GM08714 (cell line): Measurements from ENCODE around the gene HMGXB4.
A peak's percentile ranks its signal among the peaks of the same experiment; 100 is the strongest.

ENCODE experiments used
- H3K4me3 ChIP-seq: fragments of 200-500 bp; sonication (Bioruptor generic); 2 replicates; pipeline ENCODE4 v1.5.1; 2014; ENCODE audit warnings: mild to moderate bottlenecking, low read length, inconsistent platforms
- ZNF274 ChIP-seq: IDR thresholded peaks from 2 replicates; pipeline ENCODE4 v1.6.1; 2012; ENCODE audit warnings: mild to moderate bottlenecking, low read depth, low read length

The HMGXB4 gene

GRCh38 chr22:35292786-35293185, 35.5 kb downstream of the HMGXB4 start:
- no peak overlapping the region for H3K4me3 ChIP-seq
- TF ChIP-seq ZNF274: no peak

DNA sequence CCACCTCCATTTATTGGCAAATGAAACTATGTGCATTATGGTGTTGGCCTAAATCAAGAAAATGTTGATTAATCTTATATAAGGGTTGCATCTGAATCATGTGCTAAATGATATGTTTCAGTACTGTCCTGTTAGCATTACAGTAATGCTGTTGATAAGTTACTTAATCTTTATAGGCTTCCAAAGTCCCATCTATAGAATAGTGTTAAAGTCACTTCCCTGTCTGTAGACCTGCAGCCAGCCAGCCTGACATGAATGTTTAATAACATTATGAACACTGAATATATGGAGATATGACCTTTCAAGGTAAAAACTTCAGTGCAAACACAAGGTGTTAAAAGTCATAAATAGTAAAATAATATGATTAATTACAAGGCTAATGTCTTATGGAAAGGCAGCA, 38.8 kb downstream of the HMGXB4 start:
- TF ChIP-seq ZNF274: no peak
- H3K4me3 ChIP-seq: no peak overlapping the region

DNA sequence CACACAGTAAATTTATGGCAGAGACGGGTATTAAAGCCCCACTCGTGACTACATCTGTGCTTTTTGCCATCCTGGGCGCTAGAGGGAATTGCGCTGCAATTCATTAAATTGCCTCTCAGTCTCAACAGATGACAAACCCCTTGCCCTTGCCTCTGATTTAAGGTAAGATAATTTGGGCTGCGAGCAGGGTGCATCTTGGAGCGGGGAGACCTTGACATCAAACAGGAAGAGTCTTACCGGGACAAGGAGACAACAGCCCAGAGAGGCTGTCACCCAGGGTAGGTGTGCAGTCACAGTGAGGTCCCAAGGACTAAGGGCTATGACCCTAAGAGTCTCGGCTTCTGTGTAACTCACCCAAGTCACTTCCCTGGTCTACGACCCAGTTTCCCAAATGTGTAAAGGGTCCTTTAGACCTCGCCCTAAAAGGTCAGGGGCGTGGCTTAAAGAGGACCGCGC, 42.0 kb downstream of the HMGXB4 start:
- no peak for TF ChIP-seq ZNF274
- H3K4me3 ChIP-seq: peak overlapping the region; percentile 75; the same call in 1 of the 2 replicates

GRCh38 chr22:35299673-35300499, 42.6 kb downstream of the HMGXB4 start, which contains the start of gene TOM1:
TSS of gene TOM1 (plus strand) at chr22:35299894. CDS start at chr22:35299929, 35 bp downstream.
- peak within 1 kb of the TSS; percentile 75 for H3K4me3 ChIP-seq
- TF ChIP-seq ZNF274: no peak

GRCh38 chr22:35301372-35301874, 44.1 kb downstream of the HMGXB4 start:
- no peak for TF ChIP-seq ZNF274
- H3K4me3 ChIP-seq: no peak overlapping the region

- TF ChIP-seq ZNF274: no peak
- no peak overlapping the region for H3K4me3 ChIP-seq
These were observed 45.8 kb downstream of the HMGXB4 start for GRCh38 chr22:35303029-35303624.

DNA sequence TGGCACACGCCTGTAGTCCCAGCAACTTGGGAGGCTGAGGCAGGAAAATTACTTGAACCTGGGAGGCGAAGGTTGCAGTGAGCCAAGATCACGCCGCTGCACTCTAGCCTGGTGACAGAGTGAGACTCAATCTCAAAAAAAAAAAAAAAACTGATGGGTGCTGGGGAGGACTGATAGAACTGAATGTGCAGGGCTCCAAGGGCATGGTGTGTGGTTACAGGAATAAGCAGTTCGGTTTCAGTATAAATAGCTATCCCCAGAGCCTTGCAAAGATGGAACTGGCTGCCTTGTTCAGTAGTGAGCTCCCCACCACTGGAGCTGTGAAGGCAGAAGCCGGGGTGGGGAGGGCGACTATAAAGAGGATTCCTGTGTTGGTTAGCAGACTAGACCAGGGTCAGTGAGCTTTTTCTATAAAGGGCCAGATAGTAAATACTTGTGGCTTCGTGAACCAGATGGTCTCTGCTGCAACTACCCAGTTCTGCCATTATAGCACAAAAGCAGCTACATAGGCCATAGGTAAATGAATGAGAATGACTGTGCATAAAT, 48.3 kb downstream of the HMGXB4 start:
- H3K4me3 ChIP-seq: no peak overlapping the region
- TF ChIP-seq ZNF274: no peak

DNA sequence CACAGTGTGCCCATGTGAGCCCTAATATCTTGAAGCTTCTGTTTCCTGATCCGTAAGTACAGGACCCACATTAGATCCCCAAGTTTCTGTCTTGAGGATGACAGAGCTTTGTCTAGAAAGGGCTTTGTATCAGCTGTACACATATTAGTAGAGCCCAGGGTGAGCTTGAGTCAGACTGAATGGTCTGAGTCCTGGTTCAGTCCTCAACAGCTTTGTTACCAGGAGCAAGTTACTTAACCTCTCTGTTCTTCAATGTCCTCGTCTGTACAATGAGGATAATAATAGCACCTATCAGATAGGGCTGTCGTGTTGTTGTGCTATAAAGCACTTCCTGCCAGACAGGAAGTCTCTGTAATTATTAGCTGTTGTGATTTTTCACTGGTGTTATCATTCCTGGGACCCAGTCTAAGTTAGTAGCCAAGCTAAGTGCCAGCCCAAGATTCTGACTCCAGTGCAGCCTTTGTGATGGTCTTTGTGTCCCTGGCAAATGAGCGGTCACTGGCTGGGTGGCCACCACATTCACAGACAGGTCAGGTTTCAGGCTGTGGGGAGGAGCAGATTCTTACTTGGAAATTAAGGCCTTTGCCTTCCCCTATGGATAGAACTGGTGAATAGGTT, 49.2 kb downstream of the HMGXB4 start:
- no peak overlapping the region for H3K4me3 ChIP-seq
- TF ChIP-seq ZNF274: no peak

DNA sequence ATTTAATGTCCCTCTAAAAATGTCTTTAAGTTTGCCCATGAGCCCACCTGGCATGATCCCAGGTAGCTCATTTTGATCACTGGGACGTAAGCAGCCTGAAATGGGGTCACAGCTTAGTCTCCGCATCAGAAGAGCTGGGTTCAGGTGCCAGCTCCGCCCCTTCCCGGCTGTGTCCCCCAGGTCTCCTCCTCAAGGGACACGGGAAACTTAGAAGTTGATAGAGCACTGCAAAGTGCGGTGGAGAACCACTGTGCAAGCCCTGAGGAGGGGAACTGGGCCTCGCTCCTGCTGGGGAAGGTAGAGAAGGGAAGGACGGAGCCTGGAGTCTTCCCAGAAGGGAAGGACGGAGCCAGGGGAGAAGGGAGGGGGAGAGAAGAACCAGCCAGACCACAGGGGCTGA, 50.1 kb downstream of the HMGXB4 start:
- no peak overlapping the region for H3K4me3 ChIP-seq
- TF ChIP-seq ZNF274: no peak

GRCh38 chr22:35307892-35308291, 50.6 kb downstream of the HMGXB4 start:
- TF ChIP-seq ZNF274: no peak
- H3K4me3 ChIP-seq: no peak overlapping the region

GRCh38 chr22:35308480-35309021, 51.3 kb downstream of the HMGXB4 start:
- no peak overlapping the region for H3K4me3 ChIP-seq
- TF ChIP-seq ZNF274: no peak

DNA sequence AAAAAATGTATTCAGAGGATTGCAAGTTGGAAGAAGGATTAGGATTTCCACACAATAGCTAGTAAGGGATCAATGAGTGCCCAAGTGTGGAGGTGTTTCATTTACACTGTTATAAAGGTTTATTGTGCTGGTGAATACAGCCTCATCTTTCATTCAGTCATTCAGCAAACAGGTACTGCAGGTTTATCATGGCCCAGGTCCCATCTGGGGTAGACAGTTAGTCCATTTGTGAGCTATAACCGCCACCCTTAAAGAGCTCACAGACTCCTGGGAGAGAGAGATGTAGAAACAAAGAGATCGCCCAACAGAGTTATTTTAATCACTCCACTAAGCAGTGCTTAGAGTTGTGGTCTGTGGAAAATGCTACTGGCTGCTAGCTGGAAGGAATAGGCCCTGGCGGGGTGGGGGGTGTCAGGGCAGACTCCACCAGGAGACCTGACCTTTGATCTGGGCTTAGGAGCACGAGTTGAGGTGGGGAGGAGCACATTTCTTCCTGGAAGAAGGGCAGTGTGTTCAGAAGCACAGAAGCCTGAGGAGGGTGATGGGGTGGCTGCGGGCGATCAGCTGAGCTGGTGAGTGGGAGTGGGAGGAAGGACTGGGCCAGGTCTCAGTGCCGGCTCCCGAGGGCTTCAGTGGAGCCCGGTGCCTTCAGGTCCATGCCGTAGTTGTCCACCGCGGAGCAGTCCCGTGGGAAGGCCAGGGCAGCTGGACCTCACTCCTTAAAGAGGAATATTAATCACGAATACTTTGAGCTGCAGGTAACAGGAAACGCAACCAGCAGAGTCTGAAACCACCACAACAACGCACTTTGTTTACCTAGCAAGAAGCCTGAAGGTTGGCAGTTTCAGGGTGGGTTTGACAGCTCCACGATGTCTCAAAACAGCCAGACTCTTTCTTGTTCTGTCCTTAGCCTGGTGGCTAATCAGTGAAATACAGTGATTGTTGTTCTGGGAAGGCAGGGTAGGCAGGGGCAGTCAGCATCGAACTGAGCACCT, 53.6 kb downstream of the HMGXB4 start:
- H3K4me3 ChIP-seq: no peak overlapping the region
- TF ChIP-seq ZNF274: no peak

DNA sequence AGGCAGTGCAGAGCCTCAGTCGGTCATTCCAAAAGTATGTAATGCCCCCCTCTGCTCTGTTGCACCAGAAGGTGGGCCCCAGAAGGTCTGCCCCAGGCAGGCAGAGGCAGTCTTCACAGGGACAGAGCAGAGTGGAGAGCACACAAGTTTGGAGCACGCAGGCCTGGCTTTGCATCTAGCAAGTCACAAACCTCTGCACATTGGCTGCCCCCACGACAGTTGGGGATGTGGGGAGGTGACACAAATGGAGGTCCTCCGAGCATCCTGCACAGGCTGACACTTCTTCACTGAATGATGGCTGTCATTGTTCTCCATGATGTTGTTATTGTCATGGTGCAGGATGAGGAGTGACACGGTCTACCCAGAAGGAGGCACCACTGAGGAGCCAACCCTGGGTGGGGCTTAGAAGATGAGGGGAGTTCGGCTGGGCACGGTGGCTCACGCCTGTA, 54.3 kb downstream of the HMGXB4 start:
- H3K4me3 ChIP-seq: no peak overlapping the region
- TF ChIP-seq ZNF274: no peak
